ENCODE measurements around the gene CNGA3. TPM values are rescaled to one million over a fixed set of nuclear protein-coding genes. Genes with fewer than 3 reads are reported as not detected.

The CNGA3 gene
- total and polyA plus RNA-seq, 2 of the 8 experiments (the other 6 are each of a cell fraction or from before 2014, with no cell fraction given), result 0.02 TPM; not detected in 1

DNA sequence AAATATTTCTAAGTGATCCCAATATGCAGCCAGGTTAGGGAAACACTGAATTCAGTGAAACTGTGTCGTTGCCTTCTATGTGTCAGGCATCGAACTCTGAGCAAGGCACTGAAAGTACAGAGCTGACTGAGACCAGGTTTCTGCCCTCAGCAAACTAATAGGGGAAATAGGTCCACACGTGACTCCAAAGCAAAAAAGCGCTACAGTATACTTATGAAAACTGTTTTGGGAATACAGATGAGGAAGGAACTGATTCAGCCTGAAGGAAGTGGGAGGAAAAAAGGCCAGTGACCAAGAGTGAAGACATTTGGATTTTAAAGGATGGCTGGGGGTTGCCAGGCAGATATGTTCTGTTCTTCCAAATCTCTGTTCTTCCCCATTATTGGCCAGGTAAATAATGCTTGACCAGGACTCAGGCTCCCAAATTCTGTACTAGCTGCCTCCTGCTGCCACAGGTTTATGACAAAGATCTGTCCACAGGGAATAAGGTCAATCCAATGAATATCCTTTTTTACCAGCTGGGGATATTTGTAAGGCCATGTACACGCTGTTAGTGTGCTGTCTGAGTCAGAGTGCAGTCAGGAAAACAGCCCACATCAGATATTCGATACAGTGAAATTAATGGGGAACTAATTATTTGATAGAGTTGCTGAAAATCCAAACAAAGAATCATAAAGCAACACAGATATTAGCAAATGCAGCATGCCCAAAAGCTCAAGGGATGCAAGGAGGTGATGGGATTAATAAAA lies 73.9 kb downstream of the CNGA3 start:
- H2AFZ ChIP-seq (ENCODE audit: low read length), result no peak overlapping the region
- CTCF ChIA-PET (ENCODE audit: partially characterized antibody), result interaction anchor here (1.7 kb wide), 1 partner anchor 13 kb away, joined by 4 read pairs; no protein-coding TSS in a partner anchor
- no peak overlapping the region for H3K4me2 ChIP-seq (ENCODE audit: insufficient read depth in 1 of 2, low read depth in 2 of 2, low read length in 2 of 2)
- H3K23ac ChIP-seq (ENCODE audit: insufficient read length), result no peak overlapping the region
- H3K23me2 ChIP-seq (ENCODE audit: low read depth, low read length), result no peaks in the 10 kb centered on the region
- no peaks in the 10 kb centered on the region for H3K4me1 ChIP-seq (replicated peaks in 1 of 4; ENCODE audit: control insufficient read depth in 3 of 4, insufficient read depth in 4 of 4, low read length in 3 of 4)
- no peaks in the 10 kb centered on the region for H3K27me3 ChIP-seq (replicated peaks in 1 of 4; ENCODE audit: control insufficient read depth in 3 of 4, extremely low read depth in 1 of 4, insufficient read depth in 3 of 4, low read length in 3 of 4)
- no peak overlapping the region for H3K9ac ChIP-seq (replicated peaks in 1 of 4; ENCODE audit: extremely low read depth in 1 of 4, low read depth in 3 of 4, low read length in 3 of 4)
- peaks cover 11 to 14% of the 10 kb centered on the region in 2 experiments for H3K9me3 ChIP-seq (ENCODE audit: insufficient read depth in 2 of 2, low read depth in 1 of 2, low read length in 1 of 2)
- no peak overlapping the region for H4K5ac ChIP-seq (ENCODE audit: insufficient read length, low read depth, low read length)
- H2BK120ac ChIP-seq (replicated peaks; ENCODE audit: low read depth, low read length), result no peak overlapping the region
- no peaks in the 10 kb centered on the region for H4K20me1 ChIP-seq (replicated peaks in 1 of 2; ENCODE audit: control insufficient read depth in 1 of 2, insufficient read depth in 2 of 2, low read length in 2 of 2)
- H2BK15ac ChIP-seq (ENCODE audit: low read length), result no peak overlapping the region
- no peaks in the 10 kb centered on the region for H3K79me2 ChIP-seq (ENCODE audit: control insufficient read depth in 1 of 2, insufficient read depth in 2 of 2, low read length in 2 of 2)
- H3K27ac ChIP-seq (ENCODE audit: low read depth, low read length), result no peak overlapping the region
- H3K36me3 ChIP-seq (ENCODE audit: control insufficient read depth in 2 of 4, insufficient read depth in 4 of 4, low read length in 3 of 4), result no peaks in the 10 kb centered on the region
- no peak overlapping the region for H3K14ac ChIP-seq (ENCODE audit: insufficient read length)
- H3K79me1 ChIP-seq (ENCODE audit: low read depth, low read length), result no peaks in the 10 kb centered on the region
- H3K18ac ChIP-seq (ENCODE audit: extremely low read depth, low read length), result no peak overlapping the region
- no peak for FAIRE-seq
- H3K56ac ChIP-seq (replicated peaks; ENCODE audit: insufficient read length, low read depth, low read length), result no peak overlapping the region
- no peak overlapping the region for H3K4ac ChIP-seq (replicated peaks; ENCODE audit: insufficient read length, low read depth, low read length)
- no peak overlapping the region for H2BK20ac ChIP-seq (ENCODE audit: low read length)
- no peak overlapping the region for H2BK5ac ChIP-seq (ENCODE audit: low read depth, low read length)
- no peak overlapping the region for H2AK5ac ChIP-seq (ENCODE audit: low read depth, low read length)
- POLR2A ChIA-PET (ENCODE audit: partially characterized antibody), result no interaction called here
- no peak overlapping the region for H4K8ac ChIP-seq (ENCODE audit: extremely low read depth, insufficient read depth, low read length)
- H2BK12ac ChIP-seq (ENCODE audit: low read depth, low read length), result no peak overlapping the region
- 86% methylated on average over 6 of the region's 6 CpGs; no CpG with 5 or more reads in 1 of the 2 experiments for WGBS, 2 experiments (ENCODE audit: extremely low coverage in 1 of 2, insufficient coverage in 1 of 2, insufficient read length in 1 of 2, insufficient replicate concordance in 2 of 2, low coverage in 1 of 2, low lambda C conversion rate in 2 of 2, missing lambda C conversion rate in 1 of 2)
- H3K4me3 ChIP-seq (ENCODE audit: extremely low read depth in 1 of 4, insufficient read depth in 2 of 4, low read depth in 3 of 4, low read length in 4 of 4), result no peak overlapping the region; a peak in 1 of 8 replicates
- H4K91ac ChIP-seq (replicated peaks; ENCODE audit: insufficient read length, low read length), result no peak overlapping the region
- DNase-seq (ENCODE audit: low read depth in 1 of 2, low spot score in 2 of 2), result no peak
- TF ChIP-seq, protein P1, sequence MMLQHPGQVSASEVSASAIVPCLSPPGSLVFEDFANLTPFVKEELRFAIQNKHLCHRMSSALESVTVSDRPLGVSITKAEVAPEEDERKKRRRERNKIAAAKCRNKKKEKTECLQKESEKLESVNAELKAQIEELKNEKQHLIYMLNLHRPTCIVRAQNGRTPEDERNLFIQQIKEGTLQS (IDR thresholded peaks at IDR 0.05; ENCODE audit: insufficient read depth, low read depth, low read length), result no peak
